HEK293 (cell line): Measurements from ENCODE around the gene MRPL44.

ENCODE experiments used
- CTCF ChIA-PET: fragments of 350-600 bp; formaldehyde crosslinking; extraction: SDS; loops from one replicate; lab custom pipeline; 2021; ENCODE audit warnings: antibody characterized with exemption; lab: Yijun Ruan, JAX
- POLR2A ChIA-PET: fragments of 300-600 bp; formaldehyde crosslinking; extraction: SDS; loops from one replicate; lab custom pipeline; 2020; ENCODE audit warnings: antibody characterized with exemption, inconsistent platforms; lab: Yijun Ruan, JAX
- H3K27ac ChIP-seq: fragments of 200-500 bp; sonication (Bioruptor generic); 2 replicates; pipeline ENCODE4 v1.5.1; 2014; ENCODE audit warnings: low read depth, low read length, control low read depth, inconsistent platforms; ENCODE audit errors: extremely low read depth
- H3K36me3 ChIP-seq, 2 experiments: fragments of 200-500 bp in 1 of 2; sonication (Bioruptor generic) in 1 of 2; 1 replicate in 1 of 2; 2 replicates in 1 of 2; pipeline ENCODE4 v1.5.1; 2014 to 2017; ENCODE audit warnings: inconsistent platforms in 2 of 2, low read length in 2 of 2; ENCODE audit not compliant: control insufficient read depth in 2 of 2, insufficient read depth in 1 of 2
- H3K4me1 ChIP-seq: fragments of 200-500 bp; sonication (Bioruptor generic); 2 replicates; pipeline ENCODE4 v1.5.1; 2014; ENCODE audit warnings: mild to moderate bottlenecking, low read length, inconsistent platforms; ENCODE audit not compliant: control insufficient read depth, insufficient read depth
- H3K4me3 ChIP-seq: 2 replicates; pipeline ENCODE4 v1.5.1; 2011; ENCODE audit warnings: low read depth, mild to moderate bottlenecking, control low read depth, low read length, moderate library complexity
- H3K9me3 ChIP-seq: fragments of 200-500 bp; sonication (Bioruptor generic); 2 replicates; pipeline ENCODE4 v1.5.1; 2014; ENCODE audit warnings: low read depth, low read length, inconsistent platforms; ENCODE audit not compliant: control insufficient read depth, insufficient read depth
- SCRT1 ChIP-seq: fragments of 450-650 bp; formaldehyde crosslinking; IDR thresholded peaks from 2 replicates; pipeline ENCODE4 v1.5.1; 2016; ENCODE audit warnings: missing biosample characterization, missing genetic modification characterization, borderline replicate concordance
- SCRT2 ChIP-seq: fragments of 450-650 bp; formaldehyde crosslinking; IDR thresholded peaks from 2 replicates; pipeline ENCODE4 v1.5.1; 2016; ENCODE audit warnings: missing biosample characterization, missing genetic modification characterization
- ZBTB6 ChIP-seq: fragments of 450-650 bp; formaldehyde crosslinking; IDR thresholded peaks from 2 replicates; pipeline ENCODE4 v1.5.1; 2017; ENCODE audit warnings: missing biosample characterization, missing genetic modification characterization
- ZFHX2 ChIP-seq: fragments of 450-650 bp; formaldehyde crosslinking; conservative IDR thresholded peaks from 2 replicates; pipeline ENCODE4 v1.5.1; 2016; ENCODE audit warnings: missing biosample characterization, missing genetic modification characterization
- ZNF175 ChIP-seq: fragments of 450-650 bp; formaldehyde crosslinking; IDR thresholded peaks from 2 replicates; pipeline ENCODE4 v1.5.1; 2016; ENCODE audit warnings: missing biosample characterization, missing genetic modification characterization
- ZNF341 ChIP-seq: fragments of 450-650 bp; formaldehyde crosslinking; IDR thresholded peaks from 2 replicates; pipeline ENCODE4; 2016; ENCODE audit warnings: low read depth, missing biosample characterization, missing genetic modification characterization
- ZNF404 ChIP-seq: fragments of 450-650 bp; formaldehyde crosslinking; IDR thresholded peaks from 2 replicates; pipeline ENCODE4 v1.5.1; 2017; ENCODE audit warnings: missing biosample characterization, missing genetic modification characterization
- ZNF416 ChIP-seq: fragments of 450-650 bp; formaldehyde crosslinking; IDR thresholded peaks from 2 replicates; pipeline ENCODE4 v1.5.1; 2016; ENCODE audit warnings: missing biosample characterization, missing genetic modification characterization
- ZNF549 ChIP-seq: fragments of 450-650 bp; IDR thresholded peaks from 2 replicates; pipeline ENCODE4 v1.5.1; 2018; ENCODE audit warnings: missing biosample characterization, missing genetic modification characterization, mild to moderate bottlenecking, inconsistent platforms, moderate library complexity
- ZNF596 ChIP-seq: fragments of 450-650 bp; IDR thresholded peaks from 2 replicates; pipeline ENCODE4 v1.5.0; 2018; ENCODE audit warnings: missing biosample characterization, mild to moderate bottlenecking, missing genetic modification characterization, moderate library complexity
- TF ChIP-seq, protein P1 (sequence below): fragments of 450-650 bp; formaldehyde crosslinking; IDR thresholded peaks from 2 replicates; pipeline ENCODE4 v1.5.1; 2016; ENCODE audit warnings: missing biosample characterization, missing genetic modification characterization
- TF ChIP-seq, protein P2 (sequence below): fragments of 450-650 bp; formaldehyde crosslinking; IDR thresholded peaks from 2 replicates; pipeline ENCODE4 v1.5.1; 2016; ENCODE audit warnings: missing biosample characterization, missing genetic modification characterization, borderline replicate concordance

The MRPL44 gene

GRCh38 chr2:223941579-223942277 is 15.5 kb upstream of the MRPL44 start:
- no peak for TF ChIP-seq ZNF549
- no peak for TF ChIP-seq ZNF596 (tag by site-specific recombination)
- TF ChIP-seq, protein P1, sequence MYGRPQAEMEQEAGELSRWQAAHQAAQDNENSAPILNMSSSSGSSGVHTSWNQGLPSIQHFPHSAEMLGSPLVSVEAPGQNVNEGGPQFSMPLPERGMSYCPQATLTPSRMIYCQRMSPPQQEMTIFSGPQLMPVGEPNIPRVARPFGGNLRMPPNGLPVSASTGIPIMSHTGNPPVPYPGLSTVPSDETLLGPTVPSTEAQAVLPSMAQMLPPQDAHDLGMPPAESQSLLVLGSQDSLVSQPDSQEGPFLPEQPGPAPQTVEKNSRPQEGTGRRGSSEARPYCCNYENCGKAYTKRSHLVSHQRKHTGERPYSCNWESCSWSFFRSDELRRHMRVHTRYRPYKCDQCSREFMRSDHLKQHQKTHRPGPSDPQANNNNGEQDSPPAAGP (tag by site-specific recombination): no peak
- TF ChIP-seq, protein P2, sequence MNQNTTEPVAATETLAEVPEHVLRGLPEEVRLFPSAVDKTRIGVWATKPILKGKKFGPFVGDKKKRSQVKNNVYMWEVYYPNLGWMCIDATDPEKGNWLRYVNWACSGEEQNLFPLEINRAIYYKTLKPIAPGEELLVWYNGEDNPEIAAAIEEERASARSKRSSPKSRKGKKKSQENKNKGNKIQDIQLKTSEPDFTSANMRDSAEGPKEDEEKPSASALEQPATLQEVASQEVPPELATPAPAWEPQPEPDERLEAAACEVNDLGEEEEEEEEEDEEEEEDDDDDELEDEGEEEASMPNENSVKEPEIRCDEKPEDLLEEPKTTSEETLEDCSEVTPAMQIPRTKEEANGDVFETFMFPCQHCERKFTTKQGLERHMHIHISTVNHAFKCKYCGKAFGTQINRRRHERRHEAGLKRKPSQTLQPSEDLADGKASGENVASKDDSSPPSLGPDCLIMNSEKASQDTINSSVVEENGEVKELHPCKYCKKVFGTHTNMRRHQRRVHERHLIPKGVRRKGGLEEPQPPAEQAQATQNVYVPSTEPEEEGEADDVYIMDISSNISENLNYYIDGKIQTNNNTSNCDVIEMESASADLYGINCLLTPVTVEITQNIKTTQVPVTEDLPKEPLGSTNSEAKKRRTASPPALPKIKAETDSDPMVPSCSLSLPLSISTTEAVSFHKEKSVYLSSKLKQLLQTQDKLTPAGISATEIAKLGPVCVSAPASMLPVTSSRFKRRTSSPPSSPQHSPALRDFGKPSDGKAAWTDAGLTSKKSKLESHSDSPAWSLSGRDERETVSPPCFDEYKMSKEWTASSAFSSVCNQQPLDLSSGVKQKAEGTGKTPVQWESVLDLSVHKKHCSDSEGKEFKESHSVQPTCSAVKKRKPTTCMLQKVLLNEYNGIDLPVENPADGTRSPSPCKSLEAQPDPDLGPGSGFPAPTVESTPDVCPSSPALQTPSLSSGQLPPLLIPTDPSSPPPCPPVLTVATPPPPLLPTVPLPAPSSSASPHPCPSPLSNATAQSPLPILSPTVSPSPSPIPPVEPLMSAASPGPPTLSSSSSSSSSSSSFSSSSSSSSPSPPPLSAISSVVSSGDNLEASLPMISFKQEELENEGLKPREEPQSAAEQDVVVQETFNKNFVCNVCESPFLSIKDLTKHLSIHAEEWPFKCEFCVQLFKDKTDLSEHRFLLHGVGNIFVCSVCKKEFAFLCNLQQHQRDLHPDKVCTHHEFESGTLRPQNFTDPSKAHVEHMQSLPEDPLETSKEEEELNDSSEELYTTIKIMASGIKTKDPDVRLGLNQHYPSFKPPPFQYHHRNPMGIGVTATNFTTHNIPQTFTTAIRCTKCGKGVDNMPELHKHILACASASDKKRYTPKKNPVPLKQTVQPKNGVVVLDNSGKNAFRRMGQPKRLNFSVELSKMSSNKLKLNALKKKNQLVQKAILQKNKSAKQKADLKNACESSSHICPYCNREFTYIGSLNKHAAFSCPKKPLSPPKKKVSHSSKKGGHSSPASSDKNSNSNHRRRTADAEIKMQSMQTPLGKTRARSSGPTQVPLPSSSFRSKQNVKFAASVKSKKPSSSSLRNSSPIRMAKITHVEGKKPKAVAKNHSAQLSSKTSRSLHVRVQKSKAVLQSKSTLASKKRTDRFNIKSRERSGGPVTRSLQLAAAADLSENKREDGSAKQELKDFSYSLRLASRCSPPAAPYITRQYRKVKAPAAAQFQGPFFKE (tag by site-specific recombination): no peak
- peak; percentile 69 for TF ChIP-seq ZBTB6
- TF ChIP-seq ZNF416 (tag by site-specific recombination): no peak
- TF ChIP-seq, all 188 proteins: peak for 1
- H3K36me3 ChIP-seq: no peaks in the 10 kb centered on the region
- CTCF ChIA-PET: interaction anchor here (0.6 to 0.7 kb wide), 3 partner anchors 30 to 970 kb away, joined by 3 read pairs; no protein-coding TSS in a partner anchor
- POLR2A ChIA-PET: no interaction called here
- H3K9me3 ChIP-seq: no peaks in the 10 kb centered on the region
- no peak overlapping the region for H3K27ac ChIP-seq
- H3K4me3 ChIP-seq: no peak overlapping the region
- peaks cover 10% of the 10 kb centered on the region for H3K4me1 ChIP-seq

- H3K4me3 ChIP-seq: no peak overlapping the region
- no peaks in the 10 kb centered on the region for H3K36me3 ChIP-seq
- CTCF ChIA-PET: interaction anchor here (0.6 kb wide), 1 partner anchor 33 kb away, joined by 3 read pairs; no protein-coding TSS in a partner anchor
- TF ChIP-seq ZNF341 (tag by site-specific recombination): no peak
- TF ChIP-seq SCRT2 (tag by site-specific recombination): peak; percentile 79
- peak; percentile 49; the same call in 1 of the 2 replicates for TF ChIP-seq SCRT1 (tag by site-specific recombination)
- TF ChIP-seq, all 188 proteins: peak for 2
- Histone ChIP-seq H3K9me3 (no peaks in the 10 kb centered on the region), H3K27ac (no peak overlapping the region), H3K4me1 (no peaks in the 10 kb centered on the region)
- POLR2A ChIA-PET: interaction anchor here (0.7 kb wide), 1 partner anchor 1123 kb away, joined by 3 read pairs; no protein-coding TSS in a partner anchor
These were observed 14.1 kb upstream of the MRPL44 start for GRCh38 chr2:223943135-223943534.

- Histone ChIP-seq H3K4me3 (peak overlapping the region; percentile 18), H3K9me3 (no peaks in the 10 kb centered on the region), H3K27ac (no peak overlapping the region), H3K4me1 (no peaks in the 10 kb centered on the region), H3K36me3 (no peaks in the 10 kb centered on the region)
- ChIA-PET CTCF (interaction anchor here (0.6 kb wide), 1 partner anchor 34 kb away, joined by 3 read pairs; no protein-coding TSS in a partner anchor), POLR2A (interaction anchor here (0.7 kb wide), 1 partner anchor 1124 kb away, joined by 3 read pairs; no protein-coding TSS in a partner anchor)
- TF ChIP-seq ZFHX2 (0 out of 2 replicates have a peak, but pooled peaks have one; percentile 9), ZNF404 (tag by site-specific recombination) (no peak), ZNF175 (tag by site-specific recombination) (no peak)
These were observed 13.7 kb upstream of the MRPL44 start for GRCh38 chr2:223943561-223944008.
